ENCODE data around the gene NOTUM. TPM values are rescaled to one million over a fixed set of nuclear protein-coding genes. Genes with fewer than 3 reads are reported as not detected.
A peak's percentile ranks its signal among the peaks of the same experiment; 100 is the strongest.

Gene NOTUM
- total and polyA plus RNA-seq, 9 of the 15 experiments (the other 6 are each of a cell fraction or from before 2014, with no cell fraction given): 0.03 to 14.0 (median 4.1) TPM

DNA sequence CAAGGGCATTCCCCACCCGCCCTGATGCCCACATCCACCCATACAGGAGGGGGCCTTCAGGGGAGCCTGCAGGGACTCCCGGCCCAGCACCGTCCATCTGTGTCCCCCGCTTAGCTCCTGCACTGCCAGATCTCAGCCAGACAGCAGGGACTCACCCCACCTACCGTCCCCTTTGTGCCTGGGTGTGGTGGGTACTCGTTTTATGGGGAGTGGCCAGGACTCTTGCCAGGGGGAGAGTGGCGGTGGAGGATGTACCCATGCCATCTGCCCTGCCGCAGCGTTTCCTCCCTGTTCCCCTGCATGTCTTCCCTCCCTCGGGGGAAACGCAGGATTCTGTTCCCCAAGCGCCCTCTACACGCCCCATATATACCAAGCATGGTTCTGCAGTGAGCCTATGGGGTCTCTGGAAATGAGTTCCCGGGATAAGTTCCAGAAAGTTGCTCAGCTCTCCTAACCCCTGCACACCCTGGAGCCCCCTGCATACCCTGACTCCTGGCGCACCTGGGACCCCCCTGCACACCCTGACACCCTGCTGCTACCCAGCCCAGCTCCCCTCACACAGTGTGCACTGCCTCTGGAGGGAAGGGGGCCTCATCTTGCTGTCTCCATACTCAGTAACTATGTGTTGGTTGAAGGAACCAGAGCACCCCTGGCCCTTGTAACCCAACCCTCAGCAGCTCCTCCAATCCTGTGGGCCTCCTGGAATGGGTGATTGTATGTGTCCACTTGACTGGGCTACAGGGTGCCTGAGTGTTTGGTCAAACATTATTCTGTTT lies 29.2 kb downstream of the NOTUM start (continued):
- TF ChIP-seq GABPB2 (CRISPR knock-in tag; conservative IDR thresholded peaks at IDR 0.05) (no peak), HEY1 (CRISPR knock-in tag; IDR thresholded peaks at IDR 0.05; ENCODE audit: borderline replicate concordance) (no peak), KLF10 (CRISPR knock-in tag; IDR thresholded peaks at IDR 0.05) (peak; percentile 46; the same call in 1 of the 2 replicates), COPS2 (conservative IDR thresholded peaks at IDR 0.05) (no peak), HDAC6 (IDR thresholded peaks at IDR 0.05; ENCODE audit: low read depth, low read length) (no peak), CHAMP1 (IDR thresholded peaks at IDR 0.05) (no peak), ZFP1 (CRISPR knock-in tag; IDR thresholded peaks at IDR 0.05) (no peak), DEAF1 (CRISPR knock-in tag; IDR thresholded peaks at IDR 0.05) (no peak), ZNF668 (CRISPR knock-in tag; IDR thresholded peaks at IDR 0.05) (no peak), EP300 (IDR thresholded peaks at IDR 0.05; ENCODE audit: low read length) (no peak), DACH1 (IDR thresholded peaks at IDR 0.05; ENCODE audit: partially characterized antibody) (no peak), ZHX1 (conservative IDR thresholded peaks at IDR 0.05; ENCODE audit: low read length) (no peak), POLR2A (conservative IDR thresholded peaks at IDR 0.05) (peak; percentile 72), ZNF263 (CRISPR knock-in tag; IDR thresholded peaks at IDR 0.05; ENCODE audit: borderline replicate concordance) (peak; percentile 9; the same call in 1 of the 2 replicates), RBM25 (IDR thresholded peaks at IDR 0.05; ENCODE audit: low read depth, low read length, severe bottlenecking) (no peak), ZNF212 (CRISPR knock-in tag; IDR thresholded peaks at IDR 0.05) (no peak), RCOR1 (IDR thresholded peaks at IDR 0.05; ENCODE audit: borderline replicate concordance in 1 of 2, low read depth in 2 of 2, low read length in 2 of 2) (no peak), ZBTB34 (CRISPR knock-in tag; IDR thresholded peaks at IDR 0.05) (no peak), SOX6 (IDR thresholded peaks at IDR 0.05) (no peak), ZNF644 (tag; IDR thresholded peaks at IDR 0.05; ENCODE audit: low read depth) (no peak), RBFOX2 (IDR thresholded peaks at IDR 0.05; ENCODE audit: low read depth, low read length) (0 out of 2 replicates have a peak, but pooled peaks have one; percentile 29)
